GM23248 (cell line): Measurements from ENCODE around the gene MYO7B. TPM values are rescaled to one million over a fixed set of nuclear protein-coding genes. Genes with fewer than 3 reads are reported as not detected.

Experiments used
- DNase-seq: peaks from one replicate; pipeline ENCODE4 v3.0.0-alpha.2; 2015
- H2AFZ ChIP-seq: fragments of 200-600 bp; sonication (generic); 2 replicates; pipeline ENCODE4 v1.6.1; 2016; ENCODE audit warnings: antibody characterized with exemption
- H3F3A ChIP-seq: fragments of 200-600 bp; sonication (generic); 2 replicates; pipeline ENCODE4 v1.6.1; 2016; ENCODE audit warnings: mild to moderate bottlenecking, antibody characterized with exemption, mixed run types; ENCODE audit not compliant: insufficient read depth
- H3K27ac ChIP-seq: fragments of 200-600 bp; sonication (generic); 2 replicates; pipeline ENCODE4 v1.5.1; 2016; ENCODE audit warnings: mild to moderate bottlenecking
- H3K27me3 ChIP-seq: fragments of 200-600 bp; sonication (generic); replicated peaks from 2 replicates; pipeline ENCODE4 v1.6.1; 2016; ENCODE audit warnings: mild to moderate bottlenecking; ENCODE audit not compliant: insufficient read depth
- H3K36me3 ChIP-seq: fragments of 200-600 bp; sonication (generic); 2 replicates; pipeline ENCODE4 v1.6.1; 2016; ENCODE audit warnings: low read depth, mild to moderate bottlenecking
- H3K4me1 ChIP-seq: fragments of 200-600 bp; sonication (generic); 2 replicates; pipeline ENCODE4 v1.6.1; 2016; ENCODE audit warnings: mild to moderate bottlenecking; ENCODE audit not compliant: insufficient read depth
- H3K4me2 ChIP-seq: fragments of 200-600 bp; sonication (generic); one replicate; pipeline ENCODE4 v1.6.1; 2016; ENCODE audit warnings: mild to moderate bottlenecking; ENCODE audit not compliant: unreplicated experiment
- H3K4me3 ChIP-seq: fragments of 200-600 bp; sonication (generic); 2 replicates; pipeline ENCODE4 v1.5.1; 2016; ENCODE audit warnings: mild to moderate bottlenecking
- H3K79me2 ChIP-seq: fragments of 200-600 bp; sonication (generic); 2 replicates; pipeline ENCODE4 v1.6.1; 2016; ENCODE audit warnings: mild to moderate bottlenecking; ENCODE audit not compliant: insufficient read depth
- H3K9ac ChIP-seq: fragments of 200-600 bp; sonication (generic); 2 replicates; pipeline ENCODE4 v1.6.1; 2016; ENCODE audit warnings: mild to moderate bottlenecking
- H3K9me2 ChIP-seq: fragments of 200-600 bp; sonication (generic); 2 replicates; pipeline ENCODE4 v1.6.1; 2016; ENCODE audit warnings: mixed run types, mild to moderate bottlenecking, moderate library complexity; ENCODE audit not compliant: insufficient read depth
- H3K9me3 ChIP-seq: fragments of 200-600 bp; sonication (generic); one replicate; pipeline ENCODE4 v1.6.1; 2017; ENCODE audit warnings: low read depth
- H4K20me1 ChIP-seq: fragments of 200-600 bp; sonication (generic); 2 replicates; pipeline ENCODE4 v1.6.0; 2016; ENCODE audit not compliant: insufficient read depth
- EZH2 ChIP-seq: fragments of 200-600 bp; sonication (generic); IDR thresholded peaks from 2 replicates; pipeline ENCODE4 v1.6.1; 2018; ENCODE audit warnings: antibody characterized with exemption, mild to moderate bottlenecking; ENCODE audit not compliant: insufficient read depth, poor library complexity, severe bottlenecking
- EZH2phosphoT487 ChIP-seq: fragments of 200-600 bp; sonication (generic); IDR thresholded peaks from 2 replicates; pipeline ENCODE4 v1.6.1; 2018; ENCODE audit warnings: antibody characterized with exemption, moderate library complexity, mild to moderate bottlenecking, low read depth; ENCODE audit not compliant: insufficient read depth
- WGBS, 2 experiments: methylation state at CpG; one replicate each; pipeline ENCODE4 v1.1.6; 2015 to 2017; ENCODE audit warnings: low lambda C conversion rate in 2 of 2, low coverage in 1 of 2; ENCODE audit errors: missing lambda C conversion rate in 2 of 2; 5-methylcytosine and 5-hydroxymethylcytosine counted together
- in situ Hi-C: fragments of 300-500 bp; cut with MboI; formaldehyde crosslinking; loops from 2 replicates; pipeline ENCODE4 v1.15.0; 2020
- polyA plus RNA-seq: library from polyadenylated mRNA; unstranded; fragments of >200 nt; fragmentation: Nextera tagmentation; extraction: Ambion mirVana; gene quantifications from 2 replicates; pipeline ENCODE4 v1.2.1, GENCODE V29; 2016
- total RNA-seq: library from RNA; depleted of rRNA; stranded (reverse); fragments of >200 nt; shearing (Covaris generic); gene quantifications from 2 replicates; pipeline ENCODE4 v1.2.3, GENCODE V29; 2014

The MYO7B gene
- total and polyA plus RNA-seq, 2 experiments from 2014 or later: not detected

DNA sequence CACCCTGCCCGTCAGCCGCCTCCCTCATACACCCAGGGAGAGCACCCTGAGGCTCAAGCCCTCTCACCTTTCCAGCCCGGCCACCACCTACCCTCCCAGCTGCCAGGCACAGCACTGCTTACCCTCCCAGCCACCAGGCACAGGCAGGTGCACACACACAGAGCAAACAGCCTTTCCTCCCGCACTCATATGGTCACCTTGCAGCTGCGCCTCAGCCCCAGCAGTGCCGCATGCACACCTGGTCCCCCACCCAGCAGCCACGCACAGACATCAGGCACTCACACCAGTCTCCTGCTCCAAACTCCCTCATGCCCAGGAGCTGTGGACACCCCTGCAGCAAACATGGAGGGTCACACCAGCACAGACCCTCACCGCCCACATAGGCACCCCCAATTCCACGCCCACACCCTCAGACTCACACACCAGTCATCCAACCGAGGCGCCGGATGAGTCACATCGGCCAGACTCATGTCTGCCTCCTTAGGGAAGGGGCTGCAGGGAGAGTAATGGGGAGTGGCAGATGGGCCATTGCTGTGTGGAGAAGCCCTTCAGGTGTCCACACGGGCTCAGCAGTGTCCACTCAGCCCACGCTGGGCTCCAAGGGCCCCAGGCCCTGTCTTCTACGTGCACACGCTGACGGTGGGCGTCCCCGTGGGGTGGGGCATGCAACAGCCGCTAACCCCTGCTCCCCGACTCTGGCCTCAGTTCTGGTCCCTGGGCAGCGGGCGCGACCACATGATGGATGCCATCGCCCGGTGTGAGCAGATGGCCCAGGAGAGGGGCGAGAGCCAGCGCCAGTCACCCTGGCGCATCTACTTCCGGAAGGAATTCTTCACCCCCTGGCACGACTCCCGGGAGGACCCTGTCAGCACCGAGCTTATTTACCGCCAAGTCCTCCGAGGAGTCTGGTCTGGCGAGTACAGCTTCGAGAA, 88.2 kb downstream of the MYO7B start:
- Histone ChIP-seq H3K9me3 (no peaks in the 10 kb centered on the region), H3K36me3 (no peaks in the 10 kb centered on the region), H3F3A (no peaks in the 10 kb centered on the region), H3K9ac (no peak overlapping the region), H3K79me2 (no peaks in the 10 kb centered on the region), H3K27me3 (no peaks in the 10 kb centered on the region), H3K27ac (no peak overlapping the region), H4K20me1 (no peaks in the 10 kb centered on the region), H2AFZ (no peak overlapping the region), H3K4me2 (no peak overlapping the region), H3K9me2 (no peaks in the 10 kb centered on the region), H3K4me3 (no peak overlapping the region), H3K4me1 (no peaks in the 10 kb centered on the region)
- WGBS, 2 experiments: 83 to 84% methylated on average over 38 of the region's 38 CpGs
- in situ Hi-C loops: no loop called here
- peak; percentile 71 for DNase-seq
- TF ChIP-seq EZH2 (no peak), EZH2phosphoT487 (no peak)

DNA sequence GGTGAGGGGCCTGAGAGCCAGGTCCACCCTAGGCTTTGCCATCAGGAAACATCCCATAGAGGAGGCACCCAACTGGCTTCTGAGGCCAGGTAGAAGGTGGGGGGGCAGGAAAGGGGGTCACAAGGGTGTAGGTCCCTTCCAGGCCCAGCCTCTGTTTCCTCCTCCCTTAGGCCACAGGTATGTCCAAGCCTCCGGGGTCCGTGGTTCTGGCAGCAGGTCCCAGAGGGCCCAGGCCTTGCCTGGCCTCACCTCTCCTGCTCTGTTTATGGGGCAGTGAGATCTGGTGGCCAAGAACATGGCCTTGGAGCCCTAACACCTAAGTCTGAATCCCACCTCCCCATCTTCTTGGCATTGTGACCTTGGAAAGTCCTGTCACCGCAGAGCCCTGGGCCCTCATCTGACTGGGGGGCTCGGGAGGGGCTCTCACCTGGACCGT, 88.9 kb downstream of the MYO7B start:
- no peak overlapping the region for H3K4me2 ChIP-seq
- H4K20me1 ChIP-seq: no peaks in the 10 kb centered on the region
- H3K4me1 ChIP-seq: no peaks in the 10 kb centered on the region
- H3K36me3 ChIP-seq: no peaks in the 10 kb centered on the region
- WGBS, 2 experiments: 94 to 95% methylated on average over 5 of the region's 5 CpGs
- no peak overlapping the region for H3K27ac ChIP-seq
- H3K9me3 ChIP-seq: no peaks in the 10 kb centered on the region
- in situ Hi-C loops: no loop called here
- H3K79me2 ChIP-seq: no peaks in the 10 kb centered on the region
- H3K9ac ChIP-seq: no peak overlapping the region
- no peak overlapping the region for H3K4me3 ChIP-seq
- H2AFZ ChIP-seq: no peak overlapping the region
- H3K27me3 ChIP-seq: no peaks in the 10 kb centered on the region
- TF ChIP-seq EZH2 (no peak), EZH2phosphoT487 (no peak)
- no peak for DNase-seq
- H3K9me2 ChIP-seq: no peaks in the 10 kb centered on the region
- H3F3A ChIP-seq: no peaks in the 10 kb centered on the region

DNA sequence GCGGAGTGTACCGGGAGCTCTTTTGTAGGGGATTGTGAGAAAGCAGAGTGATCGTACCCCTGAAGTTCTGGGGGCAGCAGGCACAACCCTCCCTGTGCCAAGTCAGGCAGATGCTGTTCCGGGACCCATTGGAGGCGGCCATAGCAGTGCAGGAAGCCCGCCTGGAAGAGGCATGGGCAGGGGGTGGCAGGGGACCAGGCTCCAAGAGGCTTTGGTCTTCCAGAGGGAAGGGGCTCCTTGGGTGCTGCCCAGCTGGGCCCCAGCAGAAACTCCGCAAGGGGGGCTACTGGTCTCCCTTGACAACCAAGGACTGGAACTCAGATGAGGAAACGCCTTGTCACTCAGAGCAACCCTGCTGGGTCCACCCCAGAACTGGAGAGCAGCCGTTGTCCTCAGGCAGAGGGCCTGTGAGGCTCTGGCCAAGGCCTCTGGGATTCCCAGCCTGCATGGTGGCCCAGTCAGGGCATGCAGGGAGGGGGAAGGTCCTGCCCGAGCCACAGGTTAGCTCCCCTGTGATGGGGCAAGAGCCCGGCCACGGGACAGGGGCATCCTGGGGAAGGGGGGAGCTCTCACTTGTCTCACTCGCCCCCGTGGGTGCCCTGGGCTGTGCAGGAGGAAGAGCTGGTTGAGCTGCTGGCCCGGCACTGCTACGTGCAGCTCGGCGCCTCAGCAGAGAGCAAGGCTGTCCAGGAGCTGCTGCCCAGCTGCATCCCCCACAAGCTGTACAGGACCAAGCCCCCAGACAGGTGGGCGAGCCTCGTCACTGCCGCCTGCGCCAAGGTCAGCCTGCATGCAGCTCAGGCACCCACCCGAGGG, 89.5 kb downstream of the MYO7B start:
- no peak for DNase-seq
- WGBS, 2 experiments: 85% methylated on average over 21 to 23 of the region's 23 CpGs
- no peak overlapping the region for H3K4me3 ChIP-seq

DNA sequence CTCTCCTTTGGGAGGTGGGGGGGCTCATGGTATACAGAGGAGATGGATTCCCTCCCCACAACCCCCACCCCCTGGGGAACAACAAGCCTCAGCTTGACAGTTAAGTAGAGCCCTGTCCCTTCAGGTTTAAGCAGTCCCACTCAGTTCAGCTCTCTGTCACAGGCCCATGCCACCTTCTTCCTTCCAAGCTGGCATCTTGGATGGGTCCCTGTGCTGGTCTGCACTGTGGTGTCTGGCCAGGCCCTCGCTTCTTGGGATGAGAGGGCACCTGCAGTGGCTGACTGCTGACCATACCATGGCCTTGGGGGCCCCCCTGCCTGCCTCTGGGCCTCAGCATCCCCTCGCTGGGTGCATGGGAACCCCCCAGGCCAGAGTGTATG, 90.1 kb downstream of the MYO7B start:
- DNase-seq: no peak
- no peak overlapping the region for H3K4me3 ChIP-seq
- H3F3A ChIP-seq: no peaks in the 10 kb centered on the region
- no peaks in the 10 kb centered on the region for H3K79me2 ChIP-seq
- no peak overlapping the region for H3K9ac ChIP-seq
- in situ Hi-C loops: no loop called here
- 68 to 82% methylated on average over 2 of the region's 2 CpGs for WGBS, 2 experiments
- no peak overlapping the region for H3K4me2 ChIP-seq
- H3K4me1 ChIP-seq: no peaks in the 10 kb centered on the region
- H4K20me1 ChIP-seq: no peaks in the 10 kb centered on the region
- H3K36me3 ChIP-seq: no peaks in the 10 kb centered on the region
- H3K27ac ChIP-seq: no peak overlapping the region
- H3K9me2 ChIP-seq: no peaks in the 10 kb centered on the region
- no peak overlapping the region for H2AFZ ChIP-seq
- TF ChIP-seq EZH2 (no peak), EZH2phosphoT487 (no peak)
- no peaks in the 10 kb centered on the region for H3K27me3 ChIP-seq
- H3K9me3 ChIP-seq: no peaks in the 10 kb centered on the region

More for the DNA sequence above, 89.5 kb downstream of the MYO7B start:
- Histone ChIP-seq H3K4me2 (no peak overlapping the region), H3K9me2 (no peaks in the 10 kb centered on the region), H4K20me1 (no peaks in the 10 kb centered on the region), H2AFZ (no peak overlapping the region), H3K9me3 (no peaks in the 10 kb centered on the region), H3K27me3 (no peaks in the 10 kb centered on the region), H3K9ac (no peak overlapping the region), H3K36me3 (no peaks in the 10 kb centered on the region), H3F3A (no peaks in the 10 kb centered on the region), H3K4me1 (no peaks in the 10 kb centered on the region), H3K27ac (no peak overlapping the region), H3K79me2 (no peaks in the 10 kb centered on the region)
- in situ Hi-C loops: no loop called here
- TF ChIP-seq EZH2phosphoT487 (no peak), EZH2 (no peak)
